Activated CD4-positive, alpha-beta T cell treated with anti-CD3 and anti-CD28 coated beads for 4 hours (primary cell): ENCODE data around the gene LLCFC1.

Source experiments
- DNase-seq, 2 donors: peaks; one replicate each; pipeline ENCODE4 v3.0.0-alpha.2; 2020

Gene LLCFC1

DNA sequence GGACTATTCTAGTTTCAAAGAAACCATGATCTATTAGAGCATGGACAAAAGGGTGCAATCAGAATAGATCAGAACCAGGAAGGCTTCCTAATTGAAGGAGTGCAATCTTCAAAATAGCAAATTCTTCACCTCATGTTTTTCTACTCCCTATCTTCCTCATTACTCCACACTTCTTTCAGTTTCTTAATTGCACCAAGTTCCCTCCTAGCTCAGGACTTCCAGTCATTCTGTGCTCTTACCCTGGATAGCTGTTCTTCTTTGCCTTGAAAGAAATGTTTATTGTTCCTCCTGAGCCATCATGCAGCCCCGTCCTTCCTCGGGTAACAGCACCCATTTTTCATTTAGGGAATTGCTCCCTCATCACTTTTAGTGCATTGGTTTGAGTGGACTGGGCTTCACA lies 28.8 kb upstream of the LLCFC1 start:
- no peak for DNase-seq

DNA sequence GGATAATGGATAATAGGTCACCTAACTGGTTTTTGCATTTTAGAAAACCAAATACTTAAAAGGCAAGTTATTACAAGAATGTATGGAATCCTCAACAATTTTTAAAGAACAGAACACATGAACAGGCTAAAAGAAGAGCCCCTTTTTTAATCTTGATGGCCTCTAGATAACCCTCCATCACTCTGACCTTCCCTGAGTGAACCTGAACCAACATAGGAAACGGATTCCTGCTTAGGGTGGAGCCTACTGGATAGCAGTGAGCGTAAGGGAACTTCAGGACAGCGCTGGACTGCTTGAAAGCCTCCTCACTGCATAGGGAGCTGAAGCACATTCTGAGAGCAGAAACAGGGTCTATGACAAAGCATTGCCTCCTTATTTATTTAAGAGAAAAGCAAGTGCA lies 26.2 kb upstream of the LLCFC1 start:
- DNase-seq: no peak

DNA sequence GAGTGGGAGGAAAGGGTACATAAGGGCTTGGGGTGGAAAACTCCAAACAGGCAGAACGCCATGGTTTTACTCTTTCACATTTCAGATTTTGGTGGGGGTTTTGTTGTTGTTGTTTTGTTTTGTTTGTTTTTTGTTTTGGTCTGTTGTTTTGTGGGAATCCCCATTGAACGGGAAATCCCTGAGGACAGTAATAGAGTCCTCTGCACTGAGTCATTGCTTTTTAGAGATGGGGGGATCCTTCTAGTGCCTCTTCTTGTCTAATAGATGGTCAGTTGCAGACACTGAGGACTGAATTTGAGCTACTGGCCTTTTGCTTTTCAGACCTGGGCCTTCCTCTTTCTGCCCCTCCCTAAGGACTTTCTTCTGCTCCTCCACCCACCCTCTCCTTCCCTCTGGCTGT lies 25.7 kb upstream of the LLCFC1 start:
- DNase-seq: no peak

DNA sequence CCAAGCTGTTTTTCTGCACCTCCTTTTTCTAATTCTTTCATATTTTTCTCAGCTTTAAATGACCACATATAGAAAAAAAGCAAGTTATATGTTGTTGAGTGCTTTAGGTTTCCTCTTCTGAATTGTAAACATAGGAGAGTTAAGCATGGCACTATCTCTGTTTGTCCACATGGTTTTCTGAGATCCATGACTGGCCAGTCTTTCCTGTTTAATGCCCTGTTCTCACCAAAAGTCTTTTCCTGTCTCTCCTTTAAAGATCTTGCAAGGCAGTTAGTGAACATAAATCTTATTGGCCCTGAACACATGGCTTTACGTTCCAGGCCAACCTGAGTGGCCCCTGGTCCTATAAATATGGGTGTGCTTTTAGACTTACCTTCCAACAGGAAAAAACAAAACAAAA lies 25.2 kb upstream of the LLCFC1 start:
- no peak for DNase-seq

DNA sequence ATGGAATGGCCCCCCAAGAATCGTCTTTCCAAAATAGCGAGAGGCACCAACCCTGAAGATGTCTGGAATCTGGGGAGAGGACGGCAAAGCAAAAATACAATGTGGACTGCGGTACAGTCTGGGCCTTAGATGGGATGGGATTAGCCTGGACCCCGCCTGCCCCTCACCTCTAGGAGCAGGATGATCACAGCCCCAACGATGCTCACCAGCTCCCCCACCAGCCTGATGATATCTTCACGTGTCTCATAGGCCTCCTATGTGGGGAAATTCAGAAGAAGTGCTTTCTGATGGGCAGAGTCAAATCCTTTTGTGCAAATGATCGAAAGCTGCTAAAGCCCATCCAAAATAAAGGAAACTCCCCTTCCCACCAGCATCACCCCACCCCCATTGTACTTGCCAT lies 24.0 kb upstream of the LLCFC1 start:
- no peak for DNase-seq

DNA sequence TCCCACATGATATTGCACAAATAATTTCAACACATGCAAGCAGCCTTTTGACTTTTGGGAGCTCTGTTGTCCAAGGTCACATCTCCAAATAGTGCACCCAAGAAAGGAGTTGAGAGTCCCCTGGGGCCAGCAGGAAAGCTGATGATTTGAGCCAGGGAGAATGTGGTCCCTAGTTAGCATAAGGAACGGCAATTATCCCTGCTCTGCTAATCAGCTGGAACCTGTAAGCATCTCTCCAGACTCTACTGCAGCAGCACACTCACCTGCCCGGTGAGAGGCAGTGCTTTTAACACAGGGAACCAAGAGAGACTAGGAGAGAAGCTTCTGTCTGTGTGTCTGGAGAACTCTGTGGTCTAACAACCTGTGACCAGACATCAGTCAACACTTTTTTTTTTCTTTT lies 22.8 kb upstream of the LLCFC1 start:
- no peak for DNase-seq

DNA sequence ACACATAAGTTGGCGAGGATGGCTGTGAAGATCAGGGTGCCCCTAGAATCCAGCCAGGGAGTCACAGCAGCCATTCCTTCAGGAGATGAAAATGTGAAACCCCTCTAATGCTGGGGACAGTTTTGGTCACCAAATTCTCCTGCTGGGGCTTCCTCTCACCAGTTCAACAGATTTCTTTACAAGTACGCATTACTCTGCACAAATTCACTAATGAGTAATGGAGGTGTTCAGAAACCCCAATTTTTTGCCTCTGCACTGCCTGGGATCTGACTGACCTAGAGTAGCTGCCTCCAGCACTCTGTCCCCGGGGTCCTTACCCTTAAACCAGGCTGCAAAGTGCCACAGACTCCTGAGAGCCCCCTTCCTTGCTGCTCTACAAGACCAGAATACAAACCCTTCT lies 21.8 kb upstream of the LLCFC1 start:
- no peak for DNase-seq

GRCh38 chr7:142918901-142919300 lies 20.4 kb upstream of the LLCFC1 start:
- DNase-seq: no peak

DNA sequence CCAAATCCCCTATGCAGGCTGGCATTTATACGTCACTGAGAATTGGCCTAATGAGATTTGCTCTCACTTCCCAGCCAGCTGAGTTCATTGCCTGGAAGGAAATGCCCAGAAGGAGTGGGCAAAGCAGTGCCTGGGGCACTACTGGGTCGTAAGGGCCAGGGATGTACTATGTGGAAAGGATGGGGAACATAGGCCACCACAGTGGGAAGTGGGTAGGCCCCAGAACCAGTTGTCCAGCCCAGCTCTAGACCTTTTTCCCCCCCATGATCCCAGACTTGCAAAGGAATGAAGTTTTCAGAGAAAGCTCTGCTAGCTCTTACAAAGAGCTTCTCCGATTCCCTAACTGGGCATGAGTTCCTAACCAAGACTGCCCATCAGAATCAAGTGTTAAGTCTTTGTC lies 19.6 kb upstream of the LLCFC1 start:
- no peak for DNase-seq

DNA sequence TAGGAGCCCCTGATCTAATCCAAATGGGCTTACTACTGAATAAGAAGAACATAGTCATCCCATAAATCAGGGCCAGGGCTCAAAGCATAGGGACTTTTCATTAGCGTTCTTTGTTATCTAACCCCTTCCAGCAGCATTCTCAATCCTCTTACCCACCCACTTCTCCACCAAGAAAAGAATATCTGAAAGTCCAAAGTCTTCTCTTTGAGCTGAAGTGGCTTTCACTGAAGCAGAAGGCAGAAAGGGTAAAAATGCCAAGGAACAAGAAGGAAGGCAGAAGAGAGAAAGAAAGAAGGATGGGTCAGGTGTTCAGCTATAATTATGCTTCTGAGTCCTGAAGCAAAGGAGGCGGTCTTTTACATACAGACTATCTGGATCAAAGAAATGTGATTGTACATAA lies 15.9 kb upstream of the LLCFC1 start:
- no peak for DNase-seq

- no peak for DNase-seq
Measured at GRCh38 chr7:142925413-142925812, 13.9 kb upstream of the LLCFC1 start.

GRCh38 chr7:142927085-142927745 lies 12.1 kb upstream of the LLCFC1 start:
- no peak for DNase-seq

DNA sequence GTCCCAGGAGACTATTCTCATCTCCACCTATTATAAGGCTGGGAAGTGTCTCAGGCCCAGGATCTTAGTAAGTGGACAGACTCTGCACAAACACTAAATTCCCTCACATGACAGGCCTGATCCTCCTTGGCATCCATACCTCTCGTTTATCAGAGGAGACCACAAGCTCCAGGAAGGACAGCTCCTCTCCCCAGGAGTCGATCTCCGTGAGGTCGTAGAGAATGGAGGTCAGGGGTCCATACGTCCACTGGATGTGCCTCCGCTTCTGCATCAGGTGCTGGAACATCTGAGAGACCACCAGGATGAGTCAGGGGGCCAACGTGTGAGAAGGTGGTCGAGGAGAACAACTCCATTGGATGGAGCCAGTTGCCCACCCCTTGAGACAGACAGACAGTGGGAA lies 11.3 kb upstream of the LLCFC1 start:
- DNase-seq: no peak

GRCh38 chr7:142930126-142930730 lies 9.1 kb upstream of the LLCFC1 start:
- no peak for DNase-seq

DNA sequence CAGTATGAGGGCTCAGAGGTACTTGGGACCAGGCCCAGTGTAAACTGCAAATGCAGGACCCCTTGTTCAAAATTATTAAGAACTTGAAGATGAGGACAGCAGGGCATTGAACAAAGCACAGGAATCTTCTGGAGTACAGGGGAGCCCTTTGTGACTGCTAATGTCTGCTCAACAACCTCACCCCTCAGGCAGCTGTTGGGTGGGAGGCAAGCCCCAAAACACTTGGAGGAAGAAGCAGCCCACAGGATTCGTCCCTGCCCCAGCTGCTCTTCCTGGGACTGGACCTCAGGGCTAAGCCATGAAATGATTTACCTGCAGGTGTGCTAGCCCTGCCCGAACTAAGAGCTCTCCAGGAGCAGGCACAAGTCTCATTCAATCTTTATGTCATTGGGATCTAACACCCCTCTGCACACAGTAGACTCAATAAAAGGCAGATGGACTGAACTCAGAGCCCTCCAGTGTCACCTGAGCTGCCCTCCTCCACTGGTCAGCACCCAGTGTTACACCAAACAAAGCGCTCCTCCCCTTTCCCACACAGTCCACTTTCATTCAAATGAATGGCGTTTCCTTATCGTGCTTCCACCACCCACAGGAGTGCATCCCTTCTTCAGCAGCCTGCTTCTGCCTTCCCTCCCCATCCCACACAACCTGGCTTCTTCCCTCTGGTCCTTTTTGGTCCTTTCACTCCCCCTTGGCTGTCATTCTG lies 6.7 kb upstream of the LLCFC1 start:
- DNase-seq: no peak

- no peak for DNase-seq
Measured at GRCh38 chr7:142933092-142933475, 6.2 kb upstream of the LLCFC1 start.

GRCh38 chr7:142933624-142934023 lies 5.7 kb upstream of the LLCFC1 start, which contains the start of gene TRPV5:
TSS of gene TRPV5 (minus strand) at chr7:142933746. CDS start at chr7:142933459, 287 bp downstream.
- no peak for DNase-seq

GRCh38 chr7:142934056-142934455 lies 5.2 kb upstream of the LLCFC1 start:
- DNase-seq: no peak

- no peak for DNase-seq
Measured at GRCh38 chr7:142935941-142936565, 3.2 kb upstream of the LLCFC1 start.

- DNase-seq: no peak
Measured at GRCh38 chr7:142938611-142939010, 673 bp upstream of the LLCFC1 start.

DNA sequence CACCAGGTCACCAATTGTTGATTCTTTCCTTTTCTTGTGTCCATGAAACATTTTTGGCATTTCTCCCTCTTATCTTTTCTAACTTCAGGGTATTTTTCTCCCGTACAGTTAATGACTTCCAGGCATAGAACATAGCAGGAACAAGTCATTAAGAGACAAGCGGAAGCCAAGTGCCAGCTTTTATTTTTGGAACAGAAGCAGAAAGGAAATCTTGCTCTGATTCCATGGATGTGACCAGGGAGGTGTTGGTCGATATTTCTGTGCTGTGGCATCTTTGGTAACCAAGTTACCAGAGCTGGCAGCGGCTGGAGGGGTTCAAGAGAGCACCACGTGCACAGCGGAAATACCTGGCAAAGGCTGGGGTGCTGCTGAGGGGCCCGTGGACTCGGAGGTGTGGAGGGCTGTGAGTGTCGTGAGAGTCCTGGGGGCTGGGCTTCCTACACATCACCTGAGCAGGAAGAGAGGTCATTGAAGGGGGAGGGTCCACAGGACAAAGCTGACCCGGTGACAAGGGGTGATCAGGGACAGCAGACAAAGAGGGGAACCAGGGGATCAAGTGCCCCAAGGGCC lies 1.8 kb downstream of the LLCFC1 start:
- DNase-seq: no peak

DNA sequence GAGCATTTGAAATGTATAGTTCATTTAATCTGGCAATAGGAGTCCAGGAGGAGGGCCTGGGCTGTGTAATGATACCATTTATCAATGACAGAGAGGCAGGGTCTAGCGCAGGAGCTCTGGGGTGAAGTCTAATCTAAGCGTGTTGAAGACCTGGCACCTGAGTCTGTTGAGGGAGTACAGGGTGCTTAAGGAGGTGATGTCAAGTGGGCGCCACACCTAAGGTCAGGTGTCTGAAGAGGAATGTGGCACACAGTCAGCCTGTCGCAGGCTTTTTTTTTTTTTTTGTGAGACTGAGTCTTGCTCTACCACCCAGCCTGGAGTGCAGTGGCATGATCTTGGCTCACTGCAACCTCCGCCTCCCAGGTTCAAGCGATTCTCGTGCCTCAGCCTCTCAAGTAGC lies 2.3 kb downstream of the LLCFC1 start:
- no peak for DNase-seq

DNA sequence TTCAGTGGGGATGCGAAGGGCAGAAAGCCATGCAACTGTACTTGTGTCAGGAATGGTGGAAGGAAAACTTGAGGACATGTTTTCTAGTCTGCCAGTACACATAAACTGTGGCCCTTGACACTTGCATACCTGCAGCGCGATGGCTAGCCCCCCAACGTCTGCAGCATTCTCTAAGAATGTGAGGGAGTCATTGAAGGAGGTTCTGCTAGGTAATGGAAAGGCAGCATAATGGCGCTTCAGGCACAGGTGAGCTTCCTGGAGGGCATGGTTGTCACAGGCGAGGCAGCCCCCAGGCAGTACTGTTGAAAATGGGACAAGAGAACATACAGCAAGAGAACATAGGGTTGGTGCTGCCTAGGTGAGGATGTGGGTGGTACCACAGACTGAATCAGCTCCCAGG lies 3.5 kb downstream of the LLCFC1 start:
- DNase-seq: no peak
